GM19438 (cell line): ENCODE data around the gene GPR141.
A peak's percentile ranks its signal among the peaks of the same experiment; 100 is the strongest.

Source experiments
- ATAC-seq: cut with Tn5 transposase; IDR thresholded peaks from one replicate; pipeline ENCODE4 v1.9.1; 2021; ENCODE audit warnings: low read depth; ENCODE audit not compliant: unreplicated experiment

The GPR141 gene

GRCh38 chr7:37683246-37684120 lies at the start of gene GPR141:
Gene GPR141, plus strand, starts transcription at chr7:37683766. Its CDS starts 56,628 bp downstream, at chr7:37740394.
- ATAC-seq: peak; percentile 95

- ATAC-seq: no peak
These were observed 48.2 kb upstream of the GPR141 start for GRCh38 chr7:37635346-37635745.

- ATAC-seq: no peak
These were observed 41.5 kb upstream of the GPR141 start for GRCh38 chr7:37642028-37642540.

GRCh38 chr7:37643876-37644275 lies 39.7 kb upstream of the GPR141 start:
- ATAC-seq: no peak

- no peak for ATAC-seq
These were observed 38.1 kb upstream of the GPR141 start for GRCh38 chr7:37645282-37646050.

- peak; percentile 91 for ATAC-seq
These were observed 26.5 kb upstream of the GPR141 start for GRCh38 chr7:37656913-37657530.

- no peak for ATAC-seq
These were observed 25.8 kb upstream of the GPR141 start for GRCh38 chr7:37657816-37658215.

GRCh38 chr7:37659971-37660565 lies 23.5 kb upstream of the GPR141 start:
- ATAC-seq: no peak

GRCh38 chr7:37660614-37661013 lies 23.0 kb upstream of the GPR141 start:
- no peak for ATAC-seq

- no peak for ATAC-seq
These were observed 19.9 kb upstream of the GPR141 start for GRCh38 chr7:37663693-37664092.

GRCh38 chr7:37665352-37666022 lies 18.1 kb upstream of the GPR141 start:
- ATAC-seq: no peak

GRCh38 chr7:37666026-37666799 lies 17.4 kb upstream of the GPR141 start:
- ATAC-seq: no peak

- no peak for ATAC-seq
These were observed 13.7 kb upstream of the GPR141 start for GRCh38 chr7:37669818-37670217.

GRCh38 chr7:37670436-37670835 lies 13.1 kb upstream of the GPR141 start:
- ATAC-seq: no peak

- no peak for ATAC-seq
These were observed 11.7 kb upstream of the GPR141 start for GRCh38 chr7:37671876-37672275.

- no peak for ATAC-seq
These were observed 10.6 kb upstream of the GPR141 start for GRCh38 chr7:37672926-37673325.

GRCh38 chr7:37673523-37673922 lies 10.0 kb upstream of the GPR141 start:
- no peak for ATAC-seq

GRCh38 chr7:37674531-37674930 lies 9.0 kb upstream of the GPR141 start:
- ATAC-seq: no peak

- ATAC-seq: no peak
These were observed 7.8 kb upstream of the GPR141 start for GRCh38 chr7:37675749-37676148.
